HG03039 (cell line): ENCODE results near the gene RRAS.

Source experiments
- ATAC-seq: cut with Tn5 transposase; IDR thresholded peaks from one replicate; pipeline ENCODE4 v1.9.1; 2021; ENCODE audit warnings: mild to moderate bottlenecking, moderate library complexity; ENCODE audit not compliant: unreplicated experiment

The RRAS gene

DNA sequence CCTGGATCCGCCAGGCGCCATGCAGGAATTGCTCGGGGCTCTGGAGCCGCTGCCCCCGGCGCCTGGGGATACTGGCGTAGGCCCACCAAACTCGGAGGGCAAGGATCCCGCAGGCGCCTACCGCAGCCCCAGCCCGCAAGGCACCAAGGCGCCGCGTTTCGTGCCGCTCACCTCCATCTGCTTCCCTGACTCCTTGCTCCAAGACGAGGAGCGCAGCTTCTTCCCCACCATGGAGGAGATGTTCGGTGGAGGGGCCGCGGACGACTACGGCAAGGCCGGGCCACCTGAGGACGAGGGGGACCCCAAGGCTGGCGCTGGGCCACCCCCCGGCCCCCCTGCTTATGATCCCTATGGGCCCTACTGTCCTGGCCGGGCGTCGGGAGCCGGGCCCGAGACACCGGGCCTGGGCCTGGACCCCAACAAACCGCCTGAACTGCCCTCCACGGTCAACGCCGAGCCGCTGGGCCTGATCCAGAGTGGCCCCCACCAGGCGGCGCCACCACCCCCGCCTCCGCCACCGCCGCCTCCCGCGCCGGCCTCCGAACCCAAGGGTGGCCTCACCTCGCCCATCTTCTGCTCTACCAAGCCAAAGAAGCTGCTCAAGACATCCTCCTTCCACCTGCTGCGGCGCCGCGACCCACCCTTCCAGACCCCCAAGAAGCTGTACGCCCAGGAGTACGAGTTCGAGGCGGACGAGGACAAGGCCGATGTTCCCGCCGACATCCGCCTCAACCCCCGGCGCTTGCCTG is 42.8 kb downstream of the RRAS start:
- ATAC-seq, result no peak

- no peak for ATAC-seq
Observed at GRCh38 chr19:49596407-49596806, 43.5 kb downstream of the RRAS start.

DNA sequence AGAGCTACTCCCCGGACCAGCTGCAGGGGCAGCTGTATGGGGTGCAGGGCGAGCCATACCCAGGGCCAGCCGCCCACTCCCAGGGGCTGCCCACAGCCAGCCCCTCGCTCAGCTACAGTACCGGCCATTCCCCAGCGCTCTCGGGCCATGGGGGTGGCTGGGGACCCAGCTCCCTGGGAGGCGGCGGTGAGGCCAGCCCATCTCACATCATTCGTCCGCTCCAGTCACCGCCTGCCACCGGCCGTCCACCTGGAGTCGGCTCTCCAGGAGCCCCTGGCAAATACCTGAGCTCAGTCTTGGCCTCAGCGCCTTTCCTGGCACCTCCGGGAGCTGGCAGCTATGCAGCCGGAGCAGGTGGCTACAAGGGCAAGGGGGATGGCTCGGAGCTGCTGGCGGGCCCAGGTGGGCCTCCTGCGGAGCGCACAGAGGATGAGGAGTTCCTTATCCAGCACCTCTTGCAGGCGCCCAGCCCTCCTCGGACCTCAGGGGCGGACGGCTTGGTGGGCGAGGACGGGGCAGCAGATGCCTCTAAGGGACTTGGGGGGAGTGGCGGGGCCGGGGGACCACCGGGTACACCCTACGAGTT is 44.0 kb downstream of the RRAS start:
- no peak for ATAC-seq

DNA sequence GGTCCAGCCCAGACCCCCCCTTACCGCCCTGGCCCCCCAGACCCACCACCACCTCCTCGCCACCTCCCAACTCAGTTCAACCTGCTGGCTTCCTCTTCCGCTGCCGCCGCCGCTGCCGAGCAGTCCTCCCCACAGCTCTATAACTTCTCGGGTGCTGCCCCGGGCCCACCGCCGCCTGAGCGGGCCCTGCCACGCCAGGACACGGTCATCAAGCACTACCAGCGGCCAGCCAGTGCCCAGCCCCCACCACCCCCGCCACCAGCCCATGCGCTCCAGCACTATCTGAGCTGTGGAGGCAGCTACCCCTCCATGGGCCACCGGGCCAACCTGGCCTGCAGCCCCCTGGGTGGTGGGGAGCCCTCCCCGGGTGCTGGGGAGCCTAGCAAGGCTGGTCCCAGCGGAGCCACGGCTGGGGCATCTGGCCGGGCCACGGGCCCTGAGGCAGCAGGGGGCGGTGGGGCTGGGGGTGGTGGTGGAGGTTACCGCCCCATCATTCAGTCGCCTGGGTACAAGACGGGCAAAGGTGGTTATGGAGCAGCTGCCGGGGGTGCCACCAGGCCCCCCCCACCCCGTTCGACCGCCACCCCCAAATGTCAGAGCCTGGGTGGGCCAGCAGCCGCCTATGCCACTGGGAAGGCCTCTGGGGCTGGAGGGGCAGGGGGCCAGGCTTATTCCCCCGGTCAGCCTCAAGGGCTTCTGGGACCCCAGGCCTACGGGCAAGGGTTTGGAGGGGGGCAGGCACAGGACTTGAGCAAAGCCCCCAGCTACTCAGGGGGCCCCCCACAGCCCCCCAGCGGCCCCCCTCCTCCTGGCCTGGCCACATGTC is 44.7 kb downstream of the RRAS start:
- no peak for ATAC-seq

DNA sequence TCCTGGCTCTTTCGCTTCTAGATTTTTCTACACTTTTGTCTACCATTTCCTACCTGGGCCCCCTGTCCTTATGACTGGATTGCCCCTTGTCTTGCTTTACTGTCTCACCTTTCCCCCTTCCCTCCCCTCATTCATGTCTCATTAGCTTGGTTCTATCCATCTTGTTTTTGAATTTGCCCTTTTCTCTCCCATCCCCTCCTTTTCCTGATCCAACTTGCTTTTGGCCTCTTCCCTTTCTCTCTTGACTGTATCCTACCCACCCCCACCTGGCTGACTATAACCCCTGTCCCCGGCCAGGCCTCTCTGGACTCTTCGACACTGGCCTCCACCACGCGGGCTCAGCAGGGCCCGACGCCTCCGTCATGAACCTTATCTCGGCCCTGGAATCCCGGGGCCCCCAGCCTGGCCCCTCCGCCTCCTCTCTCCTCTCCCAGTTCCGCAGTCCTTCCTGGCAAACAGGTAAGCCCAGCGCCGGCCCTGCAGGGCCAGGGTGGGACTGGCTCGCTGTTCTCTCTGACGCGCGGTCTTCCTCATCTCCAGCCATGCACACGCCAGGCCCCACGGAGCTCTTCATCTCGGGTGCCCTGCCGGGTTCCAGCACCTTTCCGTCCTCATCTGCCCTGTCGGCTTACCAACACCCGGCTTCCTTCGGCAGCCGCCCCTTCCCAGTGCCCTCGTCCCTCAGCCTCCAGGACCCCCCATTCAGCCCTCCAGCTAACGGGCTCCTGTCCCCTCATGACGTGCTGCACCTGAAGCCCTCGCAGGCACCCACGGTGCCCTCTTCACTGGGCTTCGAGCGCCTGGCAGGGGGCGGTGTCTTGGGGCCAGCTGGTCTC is 45.6 kb downstream of the RRAS start:
- ATAC-seq, result no peak

- no peak for ATAC-seq
Observed at GRCh38 chr19:49593233-49594113, 46.5 kb downstream of the RRAS start.

DNA sequence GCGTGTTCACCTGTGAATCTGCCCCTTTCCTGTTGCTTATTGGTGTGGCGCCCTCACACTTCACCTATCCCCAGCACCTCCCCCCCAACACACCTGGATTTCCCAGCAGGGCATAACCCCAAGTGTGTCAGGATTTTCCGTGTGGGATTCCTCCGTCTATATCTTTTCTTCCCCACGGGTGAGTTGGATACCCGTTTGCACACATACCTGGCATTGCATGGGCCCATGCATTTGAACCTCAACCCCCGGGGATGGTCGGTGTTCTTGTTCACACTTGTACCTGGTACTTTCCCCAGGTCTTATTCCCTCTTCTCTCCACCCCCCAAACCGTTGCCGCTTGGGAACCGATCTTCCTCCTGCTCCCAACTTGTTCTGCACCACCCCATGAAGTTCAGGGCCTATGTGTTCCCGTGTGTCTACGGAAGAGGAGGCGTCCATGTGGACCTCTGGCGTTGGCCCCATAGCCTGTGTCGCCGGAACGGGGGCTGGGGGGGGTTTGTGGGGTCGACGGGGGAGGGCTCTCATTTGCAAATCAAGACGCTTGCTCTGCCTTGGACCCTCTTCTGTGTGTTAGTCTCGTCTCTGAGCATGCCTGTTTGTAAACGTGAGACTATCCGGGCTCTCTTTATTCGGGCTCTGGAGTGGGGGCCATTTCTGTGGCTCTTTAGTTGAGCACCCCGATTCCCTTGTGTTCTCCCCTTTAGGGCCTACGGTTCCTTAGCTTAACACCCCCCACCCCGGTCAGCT is 47.3 kb downstream of the RRAS start:
- ATAC-seq, result no peak

DNA sequence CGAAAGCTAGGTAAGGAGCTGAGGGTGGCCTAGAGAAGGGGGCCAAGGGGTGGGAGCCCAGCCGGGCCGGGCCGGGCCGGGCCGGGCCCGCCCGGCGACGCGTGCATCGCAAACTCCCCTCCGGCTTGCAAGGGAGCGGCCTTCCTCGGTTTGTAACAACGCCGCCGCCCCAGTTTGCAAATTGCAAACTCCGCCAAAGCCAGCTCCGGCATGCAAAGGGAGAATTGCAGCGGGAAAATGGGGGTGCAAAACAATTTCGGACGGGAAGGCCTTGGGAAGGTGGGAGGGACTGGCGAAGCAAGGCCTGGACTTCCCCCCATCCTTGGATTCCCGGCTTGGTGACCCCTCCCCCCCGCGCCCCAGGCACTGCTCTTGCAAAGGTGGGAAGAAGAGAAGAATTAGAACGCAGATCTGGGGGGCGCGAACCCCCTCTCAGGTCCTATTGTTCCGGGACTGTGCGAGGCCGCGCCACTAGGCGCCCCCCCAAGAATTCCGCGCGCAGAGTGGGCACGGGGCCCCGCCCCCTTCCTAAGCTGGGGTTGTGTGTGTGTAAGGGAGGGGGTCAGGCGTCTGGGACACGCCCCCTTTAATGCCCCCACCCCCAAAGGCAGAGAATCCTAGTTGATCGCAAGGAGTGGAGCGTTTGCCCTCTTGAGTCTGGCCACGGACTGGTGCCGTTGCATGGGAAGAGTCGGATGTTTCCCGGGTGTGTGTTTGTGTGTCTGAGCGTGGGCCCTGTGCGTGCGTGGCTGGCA is 48.0 kb downstream of the RRAS start:
- no peak for ATAC-seq

DNA sequence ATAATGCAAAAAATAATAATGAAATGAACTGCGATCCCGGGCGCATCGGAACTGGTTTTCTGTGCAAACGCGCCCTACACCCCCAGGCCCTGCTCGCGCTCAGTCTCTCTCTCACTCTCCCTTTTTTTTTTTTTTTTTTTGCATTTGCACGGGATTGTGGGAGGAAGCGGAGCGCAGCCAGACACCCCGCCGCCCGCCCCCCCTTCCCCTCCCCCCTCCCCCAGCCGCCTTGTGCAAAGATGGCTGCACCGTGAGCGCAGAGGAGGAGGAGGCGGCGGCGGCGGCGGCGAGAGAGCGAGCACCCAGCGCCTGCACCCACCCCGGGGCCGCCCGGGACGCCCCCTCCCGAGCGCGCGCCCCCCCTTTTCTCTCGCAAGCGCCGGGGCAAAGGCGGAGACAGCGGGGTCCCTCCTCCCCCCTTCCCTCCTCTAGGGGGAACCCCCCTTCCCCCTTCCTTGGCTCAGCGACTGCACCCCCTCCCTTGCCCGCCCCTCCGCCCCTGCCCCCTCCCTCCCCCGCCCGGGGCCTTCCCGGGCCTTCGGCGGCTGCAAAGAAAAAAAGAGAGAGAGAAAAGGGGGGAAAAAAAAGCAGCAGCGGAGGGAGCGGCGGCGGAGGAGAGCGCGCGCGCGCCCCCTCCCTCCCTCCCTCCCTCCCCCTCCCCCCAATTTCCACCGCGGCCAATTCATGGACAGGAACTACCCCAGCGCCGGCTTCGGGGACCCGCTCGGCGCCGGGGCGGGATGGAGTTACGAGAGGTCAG is 48.8 kb downstream of the RRAS start, which contains the start of gene PRR12:
PRR12 (plus strand) TSS at position 212 of the 760 bp plus-strand sequence; CDS start at position 685, 473 bp downstream.
- no peak for ATAC-seq

DNA sequence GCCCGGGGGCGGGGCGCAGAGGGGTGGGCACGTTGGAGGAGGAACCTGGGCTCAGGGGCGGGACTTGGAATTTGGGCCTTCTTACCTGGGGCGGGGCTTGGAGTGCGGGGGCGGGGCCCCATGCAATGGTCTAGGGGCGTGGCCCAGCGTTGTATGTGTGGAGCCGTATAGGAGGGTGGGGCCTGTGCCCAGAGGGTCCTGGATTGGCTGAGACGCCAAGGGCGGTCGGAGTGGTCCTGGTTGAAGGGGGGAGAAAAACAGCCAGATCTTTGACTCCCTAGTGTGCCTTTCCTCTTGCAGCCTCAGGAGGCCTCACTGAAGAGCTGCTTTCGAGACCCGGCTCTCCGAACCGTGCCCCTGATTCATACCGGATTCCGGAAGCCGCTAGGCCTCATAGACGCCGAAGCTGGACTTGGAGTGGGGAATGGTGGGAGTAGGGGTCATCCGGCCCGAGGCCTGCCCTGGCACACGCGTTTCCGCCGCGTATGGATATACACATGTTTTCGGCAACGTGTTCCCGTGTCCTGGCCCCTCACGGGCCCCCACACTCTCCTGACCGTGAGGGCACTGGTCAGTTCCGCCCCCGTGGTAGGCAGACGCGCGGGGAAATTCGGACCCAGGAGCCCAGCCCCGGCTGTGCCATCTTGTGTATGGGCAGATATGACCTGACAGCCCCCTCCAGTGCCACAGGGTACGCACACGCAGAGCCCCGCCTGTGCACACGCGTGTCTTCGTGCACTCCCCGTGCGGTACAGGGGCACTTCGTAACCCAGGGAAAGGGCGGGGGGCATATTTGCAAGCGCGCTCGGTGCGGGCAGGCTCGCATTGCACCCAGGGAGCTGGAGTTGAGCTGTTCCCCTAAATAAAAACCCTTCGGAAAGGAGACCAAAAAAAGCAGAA is 49.6 kb downstream of the RRAS start:
- peak; percentile 60 for ATAC-seq

- no peak for ATAC-seq
Observed at GRCh38 chr19:49589502-49589905, 50.4 kb downstream of the RRAS start.

- no peak for ATAC-seq
Observed at GRCh38 chr19:49588365-49589122, 51.4 kb downstream of the RRAS start.

GRCh38 chr19:49587227-49587626 is 52.7 kb downstream of the RRAS start:
- ATAC-seq, result no peak
